ENCODE results near the gene SPIN1.

Gene SPIN1

DNA sequence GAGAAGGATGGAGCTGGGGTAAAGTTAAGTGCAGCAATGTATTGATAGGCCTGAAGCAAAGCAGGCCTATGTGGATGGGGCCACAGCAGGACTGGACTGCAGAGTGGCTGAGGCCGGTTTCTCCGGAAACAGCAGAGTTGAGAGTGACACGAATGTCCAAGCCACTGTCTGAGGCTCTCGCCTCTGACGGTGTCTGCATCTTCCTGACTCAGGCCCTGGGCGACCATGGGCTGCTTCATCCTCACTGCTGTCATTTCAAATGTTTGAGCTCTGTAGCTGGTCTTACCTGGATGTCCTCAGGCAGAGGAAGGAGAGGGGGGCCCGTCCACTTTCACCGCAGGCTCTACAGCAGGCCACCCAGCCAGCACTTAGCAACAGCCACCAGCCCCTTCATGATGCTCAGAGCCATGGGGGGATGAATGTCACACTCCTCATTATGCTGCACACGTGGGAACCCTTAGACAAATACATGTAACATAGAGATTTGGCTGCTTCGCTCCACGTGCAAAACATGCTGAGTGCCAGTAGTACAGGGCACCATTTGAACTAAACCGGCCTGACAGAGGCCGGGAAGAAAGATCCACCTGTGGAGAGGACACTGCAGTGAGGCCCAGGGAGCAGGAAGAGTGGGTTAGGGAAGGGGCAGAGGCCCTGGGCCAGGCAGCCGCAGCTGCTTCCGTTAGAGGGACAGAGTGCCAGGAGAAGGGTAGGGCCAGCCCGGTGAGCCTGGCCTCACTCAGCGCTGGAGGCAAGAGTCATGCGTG, 115.0 kb downstream of the SPIN1 start:
- no peaks in the 10 kb centered on the region for H3K36me3 ChIP-seq (replicated peaks)
- no peak overlapping the region for H3K27ac ChIP-seq
- in situ Hi-C loops (cut with HindIII; ENCODE audit: low pct_ligation_motif_present, low sequenced_read_pairs), result no loop called here
- no peaks in the 10 kb centered on the region for H3K27me3 ChIP-seq (replicated peaks)
- no peak overlapping the region for H3K4me3 ChIP-seq (ENCODE audit: low read depth, low read length)
- DNase-seq, result no peak
- TF ChIP-seq, protein P1, sequence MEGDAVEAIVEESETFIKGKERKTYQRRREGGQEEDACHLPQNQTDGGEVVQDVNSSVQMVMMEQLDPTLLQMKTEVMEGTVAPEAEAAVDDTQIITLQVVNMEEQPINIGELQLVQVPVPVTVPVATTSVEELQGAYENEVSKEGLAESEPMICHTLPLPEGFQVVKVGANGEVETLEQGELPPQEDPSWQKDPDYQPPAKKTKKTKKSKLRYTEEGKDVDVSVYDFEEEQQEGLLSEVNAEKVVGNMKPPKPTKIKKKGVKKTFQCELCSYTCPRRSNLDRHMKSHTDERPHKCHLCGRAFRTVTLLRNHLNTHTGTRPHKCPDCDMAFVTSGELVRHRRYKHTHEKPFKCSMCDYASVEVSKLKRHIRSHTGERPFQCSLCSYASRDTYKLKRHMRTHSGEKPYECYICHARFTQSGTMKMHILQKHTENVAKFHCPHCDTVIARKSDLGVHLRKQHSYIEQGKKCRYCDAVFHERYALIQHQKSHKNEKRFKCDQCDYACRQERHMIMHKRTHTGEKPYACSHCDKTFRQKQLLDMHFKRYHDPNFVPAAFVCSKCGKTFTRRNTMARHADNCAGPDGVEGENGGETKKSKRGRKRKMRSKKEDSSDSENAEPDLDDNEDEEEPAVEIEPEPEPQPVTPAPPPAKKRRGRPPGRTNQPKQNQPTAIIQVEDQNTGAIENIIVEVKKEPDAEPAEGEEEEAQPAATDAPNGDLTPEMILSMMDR (IDR thresholded peaks at IDR 0.05; ENCODE audit: low read depth, low read length, missing control alignments), result no peak

DNA sequence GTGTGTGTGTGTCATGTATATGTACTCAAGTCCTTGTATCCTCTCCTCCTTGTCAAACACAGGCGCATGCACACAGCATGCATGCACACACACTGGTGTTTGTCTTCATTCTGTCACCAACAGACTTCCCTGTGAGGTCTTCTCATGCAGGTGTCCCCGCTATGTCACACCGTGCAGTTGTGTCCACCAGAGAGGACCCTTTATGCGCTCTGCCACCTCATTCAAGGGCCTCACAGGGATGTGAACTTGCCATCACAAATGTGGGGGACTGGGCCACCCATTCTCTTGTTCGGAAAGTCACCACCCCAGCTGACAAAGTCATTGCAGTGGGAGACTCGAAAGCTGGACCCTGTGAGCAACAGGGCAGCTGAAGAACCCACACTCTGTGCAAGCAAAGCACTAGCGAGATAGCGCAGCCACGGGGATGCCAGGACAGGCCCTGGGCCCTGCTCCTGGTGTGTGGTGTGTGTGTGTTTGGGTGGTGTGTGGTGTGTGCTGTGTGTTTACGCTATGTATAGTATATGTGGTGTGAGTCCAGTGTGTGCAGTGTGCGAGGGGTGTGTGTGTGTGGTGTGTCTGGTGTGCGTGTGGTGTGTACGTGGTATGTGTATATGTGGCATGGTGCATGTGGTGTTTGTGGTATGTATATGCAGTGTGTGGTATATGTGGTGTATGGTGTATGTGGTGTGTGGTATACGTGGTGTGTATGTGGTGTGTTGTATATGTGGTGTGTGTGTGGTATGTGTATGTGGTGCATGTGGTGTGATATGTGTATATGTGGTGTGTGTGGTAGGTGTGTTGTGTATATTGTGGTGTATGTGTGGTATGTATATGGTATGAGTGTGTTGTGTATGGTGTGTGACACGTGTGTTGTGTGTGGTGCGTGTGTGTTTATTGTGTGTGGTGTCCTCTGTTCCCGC, 115.9 kb downstream of the SPIN1 start:
- Histone ChIP-seq H3K27me3 (replicated peaks) (no peaks in the 10 kb centered on the region), H3K4me3 (ENCODE audit: low read depth, low read length) (no peak overlapping the region), H3K27ac (no peak overlapping the region), H3K36me3 (replicated peaks) (no peaks in the 10 kb centered on the region)
- TF ChIP-seq, protein P1 (IDR thresholded peaks at IDR 0.05; ENCODE audit: low read depth, low read length, missing control alignments), result no peak
- no peak for DNase-seq
- in situ Hi-C loops (cut with HindIII; ENCODE audit: low pct_ligation_motif_present, low sequenced_read_pairs), result no loop called here

DNA sequence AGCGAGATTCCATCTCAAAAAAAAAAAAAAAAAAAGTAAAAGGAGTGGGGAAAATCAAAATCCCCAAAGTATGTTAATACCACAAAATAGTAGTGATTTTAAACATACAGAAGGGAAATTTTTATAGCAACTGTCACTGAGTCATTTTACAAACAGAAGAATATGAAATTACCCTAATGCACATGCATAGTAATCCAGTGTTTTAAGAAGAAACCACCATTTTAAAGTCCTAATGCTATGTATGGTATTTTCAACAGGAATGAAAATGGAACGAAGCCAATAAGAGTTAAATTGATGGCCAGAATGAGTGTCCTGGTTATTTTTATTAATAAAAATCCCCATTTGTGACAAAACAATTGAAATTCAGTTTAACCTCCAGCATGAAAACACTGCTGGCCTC, 120.1 kb downstream of the SPIN1 start:
- TF ChIP-seq, protein P1 (IDR thresholded peaks at IDR 0.05; ENCODE audit: low read depth, low read length, missing control alignments), result no peak
- no peaks in the 10 kb centered on the region for H3K36me3 ChIP-seq (replicated peaks)
- no peak overlapping the region for H3K4me3 ChIP-seq (ENCODE audit: low read depth, low read length)
- no peak overlapping the region for H3K27ac ChIP-seq
- in situ Hi-C loops (cut with HindIII; ENCODE audit: low pct_ligation_motif_present, low sequenced_read_pairs), result no loop called here
- no peaks in the 10 kb centered on the region for H3K27me3 ChIP-seq (replicated peaks)
- DNase-seq, result no peak

DNA sequence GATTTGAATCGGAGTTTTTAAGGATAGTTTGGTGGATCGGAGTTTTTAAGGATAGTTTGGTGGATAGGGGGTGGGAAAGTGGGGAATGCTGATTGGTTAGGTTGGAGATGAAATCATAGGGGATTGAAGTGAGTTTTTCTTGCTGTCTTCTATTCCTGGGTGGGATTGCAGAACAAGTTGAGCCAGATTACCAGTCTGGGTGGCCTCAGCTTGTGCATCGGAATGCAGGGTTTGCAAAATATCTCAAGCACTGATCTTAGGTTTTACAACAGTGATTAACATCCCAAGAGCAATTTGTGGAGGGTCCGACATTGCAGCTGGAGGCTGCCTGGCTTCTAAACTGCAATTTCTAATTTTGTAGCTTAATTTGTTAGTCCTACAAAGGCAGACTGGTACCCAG, 123.7 kb downstream of the SPIN1 start:
- TF ChIP-seq, protein P1 (IDR thresholded peaks at IDR 0.05; ENCODE audit: low read depth, low read length, missing control alignments), result no peak
- Histone ChIP-seq H3K36me3 (replicated peaks) (no peaks in the 10 kb centered on the region), H3K27me3 (replicated peaks) (no peaks in the 10 kb centered on the region), H3K27ac (no peak overlapping the region), H3K4me3 (ENCODE audit: low read depth, low read length) (no peak overlapping the region)
- no peak for DNase-seq
- in situ Hi-C loops (cut with HindIII; ENCODE audit: low pct_ligation_motif_present, low sequenced_read_pairs), result no loop called here

DNA sequence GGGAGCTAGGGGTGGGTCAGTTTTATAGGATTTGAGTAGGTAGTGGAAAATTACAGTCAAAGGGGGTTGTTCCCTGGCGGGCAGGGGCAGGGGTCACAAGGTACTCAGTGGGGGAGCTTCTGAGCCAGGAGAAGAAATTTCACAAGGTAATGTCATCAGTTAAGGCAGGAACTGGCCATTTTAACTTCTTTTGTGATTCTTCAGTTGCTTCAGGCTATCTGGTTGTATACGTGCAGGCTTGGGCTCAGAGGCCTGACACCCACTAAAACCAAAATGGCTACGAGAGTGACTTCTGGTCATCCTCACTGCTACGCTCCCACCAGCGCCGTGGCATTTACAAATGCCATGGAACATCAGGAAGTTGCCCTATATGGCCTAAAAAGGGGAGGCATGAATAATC, 126.0 kb downstream of the SPIN1 start:
- Histone ChIP-seq H3K27ac (no peak overlapping the region), H3K27me3 (replicated peaks) (no peaks in the 10 kb centered on the region), H3K36me3 (replicated peaks) (no peaks in the 10 kb centered on the region), H3K4me3 (ENCODE audit: low read depth, low read length) (no peak overlapping the region)
- DNase-seq, result no peak
- TF ChIP-seq, protein P1 (IDR thresholded peaks at IDR 0.05; ENCODE audit: low read depth, low read length, missing control alignments), result no peak
- in situ Hi-C loops (cut with HindIII; ENCODE audit: low pct_ligation_motif_present, low sequenced_read_pairs), result no loop called here
